MM.1S (cell line): ENCODE data around the gene CRNKL1.
A peak's percentile ranks its signal among the peaks of the same experiment; 100 is the strongest.

ENCODE experiments used
- DNase-seq: peaks from one replicate; pipeline ENCODE4 v3.0.0-alpha.2; 2015
- H2AFZ ChIP-seq: fragments of 300-600 bp; sonication (generic); 2 replicates; pipeline ENCODE4 v1.6.0; 2016; ENCODE audit warnings: antibody characterized with exemption, low read length
- H3F3A ChIP-seq: fragments of 300-600 bp; sonication (generic); 2 replicates; pipeline ENCODE4 v1.6.1; 2016; ENCODE audit warnings: mild to moderate bottlenecking, antibody characterized with exemption, low read length, moderate library complexity, mixed read lengths; ENCODE audit not compliant: insufficient read depth
- H3K27ac ChIP-seq: fragments of 300-600 bp; sonication (generic); 2 replicates; pipeline ENCODE4 v1.5.1; 2016; ENCODE audit warnings: mild to moderate bottlenecking, low read length
- H3K27me3 ChIP-seq: fragments of 300-600 bp; sonication (generic); replicated peaks from 2 replicates; pipeline ENCODE4 v1.6.0; 2016; ENCODE audit warnings: low read length; ENCODE audit not compliant: insufficient read depth
- H3K36me3 ChIP-seq: fragments of 300-600 bp; sonication (generic); replicated peaks from 2 replicates; pipeline ENCODE4 v1.6.1; 2016; ENCODE audit warnings: mild to moderate bottlenecking, low read length, mixed read lengths; ENCODE audit not compliant: insufficient read depth
- H3K4me1 ChIP-seq: fragments of 300-600 bp; sonication (generic); 2 replicates; pipeline ENCODE4 v1.6.1; 2016; ENCODE audit warnings: low read length, mixed read lengths
- H3K4me2 ChIP-seq: fragments of 300-600 bp; sonication (generic); 2 replicates; pipeline ENCODE4 v1.6.0; 2016; ENCODE audit warnings: low read depth, low read length
- H3K4me3 ChIP-seq: fragments of 300-600 bp; sonication (generic); 2 replicates; pipeline ENCODE4 v1.5.1; 2016; ENCODE audit warnings: low read length, mixed read lengths
- H3K79me2 ChIP-seq: fragments of 300-600 bp; sonication (generic); 2 replicates; pipeline ENCODE4 v1.6.1; 2016; ENCODE audit warnings: mixed run types, low read length, mixed read lengths
- H3K9ac ChIP-seq: fragments of 300-600 bp; sonication (generic); 2 replicates; pipeline ENCODE4 v1.6.1; 2016; ENCODE audit warnings: low read length, mixed read lengths
- H3K9me2 ChIP-seq: fragments of 300-600 bp; sonication (generic); replicated peaks from 2 replicates; pipeline ENCODE4 v1.6.1; 2016; ENCODE audit warnings: mild to moderate bottlenecking, low read length, mixed read lengths; ENCODE audit not compliant: insufficient read depth
- H3K9me3 ChIP-seq: fragments of 300-600 bp; sonication (generic); replicated peaks from 2 replicates; pipeline ENCODE4 v1.6.1; 2016; ENCODE audit warnings: mild to moderate bottlenecking, low read length, mixed read lengths; ENCODE audit not compliant: insufficient read depth
- H4K20me1 ChIP-seq: fragments of 300-600 bp; sonication (generic); 2 replicates; pipeline ENCODE4 v1.6.1; 2016; ENCODE audit warnings: mild to moderate bottlenecking, low read length, moderate library complexity, mixed read lengths; ENCODE audit not compliant: insufficient read depth
- EZH2 ChIP-seq: fragments of 300-600 bp; sonication (generic); optimal IDR thresholded peaks from 2 replicates; pipeline ENCODE3; 2017; ENCODE audit warnings: low read depth, mild to moderate bottlenecking, antibody characterized with exemption, low read length, mixed read lengths
- EZH2phosphoT487 ChIP-seq: fragments of 300-600 bp; sonication (generic); IDR thresholded peaks from 2 replicates; pipeline ENCODE4 v1.6.1; 2018; ENCODE audit warnings: antibody characterized with exemption, low read length
- TF ChIP-seq, protein P1 (sequence below): fragments of 300-600 bp; sonication (generic); IDR thresholded peaks from 2 replicates; pipeline ENCODE4 v1.5.1; 2016; ENCODE audit warnings: antibody characterized with exemption, low read length, mixed read lengths

CRNKL1 gene

DNA sequence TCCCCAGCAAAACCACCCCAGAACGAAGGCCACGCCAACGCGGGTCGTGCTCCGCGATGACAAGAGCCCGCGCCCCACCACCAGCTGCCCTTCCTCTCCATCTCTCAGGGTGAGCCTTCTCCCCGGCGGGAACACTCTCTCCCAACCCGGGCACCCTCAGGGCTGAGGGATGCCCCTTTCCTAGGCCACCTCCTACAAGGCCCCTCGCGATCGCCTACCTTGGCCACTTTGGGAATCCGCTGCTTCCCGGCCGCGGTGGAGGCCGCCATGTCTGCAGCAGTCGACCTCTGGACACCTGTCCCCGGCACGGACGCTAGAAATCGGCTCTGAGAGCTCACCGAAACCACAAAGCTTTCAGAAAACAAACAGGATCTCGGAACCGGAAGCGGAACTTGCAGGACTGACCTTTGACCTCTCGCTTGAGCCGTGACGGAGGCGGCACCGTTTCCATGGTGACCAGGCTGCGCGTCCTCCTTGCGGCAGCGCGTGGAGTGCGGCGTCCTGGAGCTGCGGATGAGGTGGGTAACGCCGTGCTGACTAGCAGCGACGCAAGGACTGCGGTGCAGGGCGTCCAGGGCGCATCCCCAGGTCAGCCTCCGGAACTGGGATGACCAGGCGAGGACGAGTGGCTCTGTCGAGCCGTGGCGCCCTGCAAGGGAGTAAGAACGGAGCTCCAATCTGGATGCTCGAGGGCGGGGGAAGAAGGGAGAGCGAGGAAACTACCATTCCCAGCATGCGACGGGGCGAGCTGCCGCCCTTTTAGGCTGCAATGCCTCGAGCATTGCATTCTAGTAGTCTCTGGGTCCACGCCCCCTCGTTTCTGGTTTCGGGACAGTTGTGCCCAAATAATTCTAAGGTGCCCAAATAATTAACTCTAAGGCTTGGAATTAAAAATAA, at the start of gene CRNKL1, which contains the start of gene CFAP61:
Gene CRNKL1 (minus strand): TSS at position 393 of the 897 bp plus-strand sequence. CDS start 124 bp downstream, at position 269.
Gene CFAP61 (plus strand): TSS at position 459 of the 897 bp plus-strand sequence. CDS start 4,122 bp downstream, outside the sequence.
- Histone ChIP-seq H3K36me3 (peaks cover 20% of the 10 kb centered on the region; the same call in 1 of the 2 replicates), H2AFZ (peak within 1 kb of the TSS; percentile 78), H3F3A (0 out of 2 replicates have a peak, but pooled peaks cover 4% of the 10 kb centered on the region), H3K4me2 (peak within 1 kb of the TSS; percentile 80), H3K27ac (peak within 1 kb of the TSS; percentile 92), H3K79me2 (peaks cover 30% of the 10 kb centered on the region), H3K4me3 (peak within 1 kb of the TSS; percentile 93), H3K9me2 (no peaks in the 10 kb centered on the region), H4K20me1 (no peaks in the 10 kb centered on the region), H3K9ac (peak within 1 kb of the TSS; percentile 93), H3K4me1 (peaks cover 17% of the 10 kb centered on the region; the same call in 1 of the 2 replicates), H3K27me3 (no peaks in the 10 kb centered on the region), H3K9me3 (no peaks in the 10 kb centered on the region)
- peak; percentile 100 for DNase-seq
- TF ChIP-seq EZH2, result no peak
- TF ChIP-seq, protein P1, sequence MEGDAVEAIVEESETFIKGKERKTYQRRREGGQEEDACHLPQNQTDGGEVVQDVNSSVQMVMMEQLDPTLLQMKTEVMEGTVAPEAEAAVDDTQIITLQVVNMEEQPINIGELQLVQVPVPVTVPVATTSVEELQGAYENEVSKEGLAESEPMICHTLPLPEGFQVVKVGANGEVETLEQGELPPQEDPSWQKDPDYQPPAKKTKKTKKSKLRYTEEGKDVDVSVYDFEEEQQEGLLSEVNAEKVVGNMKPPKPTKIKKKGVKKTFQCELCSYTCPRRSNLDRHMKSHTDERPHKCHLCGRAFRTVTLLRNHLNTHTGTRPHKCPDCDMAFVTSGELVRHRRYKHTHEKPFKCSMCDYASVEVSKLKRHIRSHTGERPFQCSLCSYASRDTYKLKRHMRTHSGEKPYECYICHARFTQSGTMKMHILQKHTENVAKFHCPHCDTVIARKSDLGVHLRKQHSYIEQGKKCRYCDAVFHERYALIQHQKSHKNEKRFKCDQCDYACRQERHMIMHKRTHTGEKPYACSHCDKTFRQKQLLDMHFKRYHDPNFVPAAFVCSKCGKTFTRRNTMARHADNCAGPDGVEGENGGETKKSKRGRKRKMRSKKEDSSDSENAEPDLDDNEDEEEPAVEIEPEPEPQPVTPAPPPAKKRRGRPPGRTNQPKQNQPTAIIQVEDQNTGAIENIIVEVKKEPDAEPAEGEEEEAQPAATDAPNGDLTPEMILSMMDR, result no peak
- no peak for TF ChIP-seq EZH2phosphoT487

DNA sequence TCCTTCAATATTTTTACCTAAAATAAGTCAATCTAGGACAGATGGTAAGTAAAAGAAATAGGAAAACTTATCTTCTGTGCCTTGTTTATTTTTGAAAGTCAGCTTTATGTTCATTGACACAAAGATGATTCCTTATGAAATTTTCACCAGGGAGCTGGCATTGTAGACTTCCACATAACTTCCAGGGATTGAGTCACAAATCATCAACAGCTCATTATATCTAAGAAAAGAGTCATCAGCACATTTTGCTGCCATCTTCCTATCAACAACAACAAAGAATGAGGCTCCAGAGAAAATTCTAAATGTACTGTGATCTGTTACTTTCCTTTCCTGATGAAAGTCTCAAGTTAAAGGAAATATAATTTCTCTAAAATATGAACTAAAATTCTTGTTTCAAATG, 48.6 kb upstream of the CRNKL1 start:
- Histone ChIP-seq H3K4me3 (no peak overlapping the region), H3K9me3 (no peaks in the 10 kb centered on the region), H2AFZ (no peak overlapping the region), H3K4me1 (no peaks in the 10 kb centered on the region), H3K4me2 (no peak overlapping the region), H3K27me3 (no peaks in the 10 kb centered on the region), H3K9ac (no peak overlapping the region), H3F3A (no peaks in the 10 kb centered on the region), H4K20me1 (no peaks in the 10 kb centered on the region), H3K9me2 (no peaks in the 10 kb centered on the region), H3K79me2 (no peaks in the 10 kb centered on the region), H3K27ac (no peak overlapping the region), H3K36me3 (no peaks in the 10 kb centered on the region)
- TF ChIP-seq EZH2, result no peak
- TF ChIP-seq EZH2phosphoT487, result no peak
- TF ChIP-seq, protein P1, result no peak
- no peak for DNase-seq

DNA sequence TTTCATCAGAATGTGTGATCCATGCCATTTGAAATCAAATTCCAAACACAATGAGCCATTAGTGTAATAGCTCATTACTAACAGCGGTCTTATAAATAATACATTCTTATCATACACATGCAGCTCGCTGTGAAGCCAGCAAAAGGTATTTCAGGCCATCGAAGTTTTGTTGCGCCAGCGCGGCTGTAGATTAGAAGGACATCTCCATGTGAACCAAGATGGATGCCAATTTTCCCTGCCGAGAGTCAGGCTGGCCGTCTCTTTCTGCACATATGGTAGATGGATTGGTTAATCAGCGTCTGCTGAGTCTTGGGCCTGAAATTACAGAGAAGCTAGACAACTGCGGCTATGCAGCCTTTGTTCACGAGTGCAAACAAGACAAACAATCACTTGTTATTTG, 44.2 kb upstream of the CRNKL1 start:
- no peak overlapping the region for H3K4me3 ChIP-seq

More for the DNA sequence above, 44.2 kb upstream of the CRNKL1 start:
- Histone ChIP-seq H3K9ac (no peak overlapping the region), H3K36me3 (no peaks in the 10 kb centered on the region), H3K79me2 (no peaks in the 10 kb centered on the region), H3K27me3 (no peaks in the 10 kb centered on the region), H4K20me1 (no peaks in the 10 kb centered on the region), H3F3A (no peaks in the 10 kb centered on the region), H3K4me1 (no peaks in the 10 kb centered on the region), H3K9me3 (no peaks in the 10 kb centered on the region), H3K9me2 (no peaks in the 10 kb centered on the region), H3K4me2 (no peak overlapping the region), H3K27ac (no peak overlapping the region), H2AFZ (no peak overlapping the region)
- DNase-seq, result no peak
- TF ChIP-seq EZH2, result no peak
- no peak for TF ChIP-seq EZH2phosphoT487
- TF ChIP-seq, protein P1, result no peak
